ENCODE data around the gene EPB41L2.
"Not testable (repeated sequence)": the region's sequence is repeated elsewhere in the genome, so short reads cannot be mapped to it uniquely, and the experiment has no call there.

DNA sequence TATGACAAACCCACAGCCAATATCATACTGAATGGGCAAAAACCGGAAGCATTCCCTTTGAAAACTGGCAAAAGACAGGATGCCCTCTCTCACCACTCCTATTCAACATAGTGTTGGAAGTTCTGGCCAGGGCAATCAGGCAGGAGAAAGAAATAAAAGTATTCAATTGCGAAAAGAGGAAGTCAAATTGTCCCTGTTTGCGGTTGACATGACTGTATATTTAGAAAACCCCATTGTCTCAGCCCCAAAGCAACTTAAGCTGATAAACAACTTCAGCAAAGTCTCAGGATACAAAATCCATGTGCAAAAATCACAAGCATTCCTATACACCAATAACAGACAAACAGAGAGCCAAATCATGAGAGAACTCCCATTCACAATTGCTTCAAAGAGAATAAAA, 27.3 kb upstream of the EPB41L2 start:
- TF ChIP-seq CTCF (IDR thresholded peaks at IDR 0.05 in 2 of 3, conservative IDR thresholded peaks at IDR 0.05 in 1 of 3; ENCODE audit: borderline replicate concordance in 1 of 3, insufficient read depth in 1 of 3, low read depth in 2 of 3, low read length in 2 of 3); ZFX (IDR thresholded peaks at IDR 0.05); ZNF274 (IDR thresholded peaks at IDR 0.05; ENCODE audit: low read depth, low read length); EZH2 (IDR thresholded peaks at IDR 0.05); REST (IDR thresholded peaks at IDR 0.05; ENCODE audit: low read depth); POLR2A (IDR thresholded peaks at IDR 0.05; ENCODE audit: borderline replicate concordance, extremely low read depth, insufficient read depth, insufficient read length); JUND (IDR thresholded peaks at IDR 0.05); EZH2phosphoT487 (IDR thresholded peaks at IDR 0.05; ENCODE audit: borderline replicate concordance); YY1 (IDR thresholded peaks at IDR 0.05; ENCODE audit: extremely low read depth, insufficient replicate concordance, low read depth, low read length); POLR2AphosphoS5 (IDR thresholded peaks at IDR 0.05; ENCODE audit: low read depth, low read length); SRF (IDR thresholded peaks at IDR 0.05; ENCODE audit: low read depth): not testable (repeated sequence)
- TF ChIP-seq, protein P1, sequence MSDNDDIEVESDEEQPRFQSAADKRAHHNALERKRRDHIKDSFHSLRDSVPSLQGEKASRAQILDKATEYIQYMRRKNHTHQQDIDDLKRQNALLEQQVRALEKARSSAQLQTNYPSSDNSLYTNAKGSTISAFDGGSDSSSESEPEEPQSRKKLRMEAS (IDR thresholded peaks at IDR 0.05), result not testable (repeated sequence)
